Activated naive CD8-positive, alpha-beta T cell (primary cell): ENCODE measurements around the gene OR9A2.

Source experiments
- H3K27ac Mint-ChIP-seq: one replicate; pipeline ENCODE4 v1.8.0; 2021; ENCODE audit warnings: mixed read lengths
- H3K27me3 Mint-ChIP-seq: one replicate; pipeline ENCODE4 v1.8.0; 2021; ENCODE audit warnings: mixed read lengths
- H3K36me3 Mint-ChIP-seq: one replicate; pipeline ENCODE4 v1.8.0; 2021; ENCODE audit warnings: mixed read lengths
- H3K4me1 Mint-ChIP-seq: one replicate; pipeline ENCODE4 v1.8.0; 2021; ENCODE audit warnings: low read depth, mixed read lengths
- H3K4me3 Mint-ChIP-seq: one replicate; pipeline ENCODE4 v1.8.0; 2021; ENCODE audit warnings: mild to moderate bottlenecking, mixed read lengths
- H3K9me3 Mint-ChIP-seq: one replicate; pipeline ENCODE4 v1.8.0; 2021; ENCODE audit warnings: low read depth, mixed read lengths

OR9A2 gene

GRCh38 chr7:143042159-143042789 is 15.3 kb upstream of the OR9A2 start:
- Mint-ChIP-seq H3K36me3 (no peaks in the 10 kb centered on the region), H3K4me1 (no peaks in the 10 kb centered on the region), H3K27ac (no peak overlapping the region), H3K4me3 (no peak overlapping the region), H3K9me3 (no peaks in the 10 kb centered on the region), H3K27me3 (peaks cover 2% of the 10 kb centered on the region)

DNA sequence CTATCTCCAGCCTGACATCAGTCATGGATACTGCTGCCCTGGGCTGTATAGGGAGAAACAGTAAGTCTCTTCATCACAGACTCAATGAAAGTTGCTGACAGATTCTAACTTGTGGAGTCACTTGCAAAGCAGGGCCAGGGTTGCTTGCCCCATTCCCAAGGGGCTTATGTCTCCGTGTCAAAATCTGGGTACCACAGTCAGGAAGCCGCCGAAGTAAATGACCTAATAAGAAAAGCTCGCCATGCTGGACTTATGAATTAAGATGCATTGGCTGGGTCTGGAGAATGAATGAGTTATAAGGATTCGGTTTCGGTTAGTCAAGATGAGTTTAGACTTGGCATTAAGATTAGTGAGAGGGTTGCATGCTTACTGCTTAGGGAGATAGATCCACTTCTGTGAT is 14.4 kb upstream of the OR9A2 start:
- Mint-ChIP-seq H3K4me3 (no peak overlapping the region), H3K27me3 (peaks cover 2% of the 10 kb centered on the region), H3K27ac (no peak overlapping the region), H3K36me3 (no peaks in the 10 kb centered on the region), H3K9me3 (no peaks in the 10 kb centered on the region), H3K4me1 (no peaks in the 10 kb centered on the region)

DNA sequence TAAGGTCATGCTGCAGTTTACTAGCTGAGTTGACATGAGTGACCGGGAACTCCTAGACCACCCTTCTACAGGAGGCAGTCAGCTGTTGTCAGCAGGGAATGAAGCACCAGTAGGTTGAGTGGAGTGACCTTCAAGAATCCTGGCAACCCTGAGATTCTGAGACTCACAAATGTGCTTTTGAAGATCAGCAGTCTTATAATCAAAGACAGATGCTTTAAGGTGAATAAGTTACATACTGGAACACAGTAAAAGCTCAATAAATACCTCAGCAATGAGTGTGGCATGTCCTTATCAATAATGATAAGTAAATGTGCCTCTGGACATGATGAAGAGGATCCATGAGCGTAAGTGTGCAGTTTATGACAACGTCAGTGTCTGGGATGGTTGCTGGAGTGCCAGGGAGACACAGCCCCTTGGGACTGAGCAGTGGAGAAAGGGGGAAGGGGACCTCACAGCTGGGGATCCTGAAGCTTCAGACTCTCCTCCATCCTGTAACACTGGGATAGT is 13.3 kb upstream of the OR9A2 start:
- Mint-ChIP-seq H3K27ac (no peak overlapping the region), H3K9me3 (no peaks in the 10 kb centered on the region), H3K4me1 (no peaks in the 10 kb centered on the region), H3K4me3 (no peak overlapping the region), H3K27me3 (peaks cover 2% of the 10 kb centered on the region), H3K36me3 (no peaks in the 10 kb centered on the region)

- Mint-ChIP-seq H3K27me3 (peaks cover 3% of the 10 kb centered on the region), H3K4me1 (no peaks in the 10 kb centered on the region), H3K27ac (no peak overlapping the region)
These were observed 11.7 kb upstream of the OR9A2 start for GRCh38 chr7:143038635-143039034.

GRCh38 chr7:143027683-143028082 is 751 bp upstream of the OR9A2 start:
- H3K27me3 Mint-ChIP-seq: peaks cover 13% of the 10 kb centered on the region
- H3K36me3 Mint-ChIP-seq: no peaks in the 10 kb centered on the region
- no peak overlapping the region for H3K27ac Mint-ChIP-seq
- peaks cover 5% of the 10 kb centered on the region for H3K4me1 Mint-ChIP-seq
- no peak overlapping the region for H3K4me3 Mint-ChIP-seq
- H3K9me3 Mint-ChIP-seq: no peaks in the 10 kb centered on the region

More at GRCh38 chr7:143038635-143039034, 11.7 kb upstream of the OR9A2 start:
- Mint-ChIP-seq H3K9me3 (peaks cover 6% of the 10 kb centered on the region), H3K4me3 (no peak overlapping the region), H3K36me3 (no peaks in the 10 kb centered on the region)

DNA sequence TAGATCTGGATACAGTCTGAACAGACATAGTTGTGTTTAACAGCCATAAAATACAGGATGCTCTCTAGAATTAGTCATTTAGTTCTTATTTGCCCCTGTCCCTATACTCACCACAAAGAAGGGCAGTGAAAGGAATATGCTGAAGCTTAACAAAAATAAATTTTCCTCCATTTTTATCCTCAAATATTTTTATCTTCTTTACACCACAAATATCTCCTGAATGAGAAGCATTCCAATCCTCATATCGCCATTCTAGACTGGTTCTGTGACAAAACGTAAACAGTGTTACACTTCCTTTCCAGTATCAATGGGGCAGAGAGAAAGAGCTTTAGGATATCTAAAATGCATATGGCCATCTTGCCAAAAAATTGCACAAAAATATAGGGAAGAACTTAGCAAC is 1.6 kb downstream of the OR9A2 start:
- Mint-ChIP-seq H3K4me1 (no peaks in the 10 kb centered on the region), H3K4me3 (no peak overlapping the region), H3K9me3 (no peaks in the 10 kb centered on the region), H3K36me3 (no peaks in the 10 kb centered on the region), H3K27me3 (peaks cover 13% of the 10 kb centered on the region), H3K27ac (no peak overlapping the region)

DNA sequence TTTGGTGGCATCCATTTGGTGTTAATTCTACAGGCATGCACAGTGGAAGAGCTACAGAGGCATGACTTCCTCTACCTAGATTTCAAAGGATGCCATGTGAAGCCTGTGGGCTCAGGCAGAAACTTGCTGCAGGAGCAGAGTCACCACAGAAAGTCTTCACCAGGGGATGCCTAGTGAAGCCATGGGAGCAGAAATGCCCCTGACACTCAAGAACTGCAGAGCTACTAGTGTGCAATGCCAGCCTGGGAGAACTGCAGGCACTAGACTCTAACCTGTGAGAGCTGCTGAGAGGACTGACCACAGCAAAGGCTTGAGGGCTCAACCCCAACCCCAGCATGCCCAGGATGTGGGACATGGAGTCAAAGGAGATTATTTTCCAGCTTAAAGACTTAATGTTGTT is 3.9 kb downstream of the OR9A2 start:
- Mint-ChIP-seq H3K36me3 (peaks cover 3% of the 10 kb centered on the region), H3K27ac (no peak overlapping the region), H3K4me1 (no peaks in the 10 kb centered on the region), H3K4me3 (no peak overlapping the region), H3K9me3 (no peaks in the 10 kb centered on the region), H3K27me3 (peaks cover 12% of the 10 kb centered on the region)

DNA sequence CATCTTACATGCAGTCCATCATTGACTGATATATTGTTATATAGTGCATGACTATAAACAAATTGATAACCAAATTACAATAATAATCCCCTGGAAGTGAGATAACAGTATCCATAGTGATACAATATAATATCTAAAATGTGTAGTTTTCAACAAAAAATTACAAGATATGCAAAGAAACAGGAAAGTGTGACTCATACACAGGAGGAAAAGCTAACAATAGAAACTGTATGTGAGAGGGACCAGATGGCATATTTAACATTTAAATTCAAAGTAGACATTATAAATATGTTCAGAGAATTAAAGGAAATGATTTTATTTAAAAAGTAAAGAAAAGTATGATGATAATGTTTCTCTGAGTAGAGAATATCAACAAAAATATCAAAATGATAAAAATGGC is 8.0 kb downstream of the OR9A2 start:
- no peaks in the 10 kb centered on the region for H3K4me1 Mint-ChIP-seq
- H3K27ac Mint-ChIP-seq: no peak overlapping the region
- no peaks in the 10 kb centered on the region for H3K9me3 Mint-ChIP-seq
- H3K27me3 Mint-ChIP-seq: peaks cover 5% of the 10 kb centered on the region
- H3K4me3 Mint-ChIP-seq: no peak overlapping the region
- peaks cover 3% of the 10 kb centered on the region for H3K36me3 Mint-ChIP-seq

DNA sequence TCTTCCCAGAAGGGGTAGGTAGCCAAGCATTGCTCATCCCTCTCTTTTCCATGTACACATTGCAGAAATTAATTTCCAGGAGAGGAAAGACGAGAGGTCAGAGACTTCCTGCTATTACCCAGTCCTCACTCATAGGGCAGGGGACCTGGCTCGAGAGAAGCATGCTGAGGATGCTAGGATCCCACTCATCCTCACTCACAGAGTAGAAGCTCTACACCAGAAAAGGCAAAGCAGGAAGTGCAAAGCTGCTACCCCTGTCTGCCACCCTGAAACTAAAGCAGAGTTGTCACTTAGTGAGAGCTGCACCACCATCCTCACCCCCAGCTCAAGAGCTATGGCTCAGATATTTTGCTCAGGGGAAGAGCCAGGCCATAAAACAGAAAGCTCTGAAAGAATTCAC is 9.9 kb downstream of the OR9A2 start:
- Mint-ChIP-seq H3K9me3 (no peaks in the 10 kb centered on the region), H3K27me3 (peaks cover 10% of the 10 kb centered on the region), H3K4me1 (no peaks in the 10 kb centered on the region), H3K27ac (no peak overlapping the region), H3K36me3 (peaks cover 3% of the 10 kb centered on the region), H3K4me3 (no peak overlapping the region)

DNA sequence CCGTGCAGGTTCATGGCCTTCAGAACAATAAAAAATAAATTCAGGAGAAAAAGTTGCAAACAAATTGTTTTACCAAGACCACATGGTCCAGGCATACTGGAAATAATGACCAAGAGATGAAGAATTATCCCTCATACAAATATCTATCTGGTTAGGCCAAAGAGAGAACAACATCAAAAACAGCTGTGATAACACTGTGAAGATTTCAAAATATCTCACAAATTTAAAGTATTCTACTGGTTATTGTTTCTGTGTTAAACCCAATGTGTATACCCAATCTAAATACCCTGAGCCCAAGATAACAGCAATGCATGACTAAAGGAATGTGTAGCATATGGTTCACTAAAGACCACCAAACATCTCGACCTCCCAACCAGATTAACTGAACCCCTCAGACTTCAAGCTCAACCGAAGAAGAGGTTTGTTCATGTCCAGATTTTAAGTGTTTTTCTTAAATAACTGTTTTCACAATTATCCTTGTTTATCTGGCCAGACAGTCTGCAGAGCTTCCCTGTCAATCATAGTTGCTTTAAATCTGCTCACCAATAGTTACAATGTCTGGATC is 10.9 kb downstream of the OR9A2 start:
- H3K9me3 Mint-ChIP-seq: no peaks in the 10 kb centered on the region
- H3K4me1 Mint-ChIP-seq: no peaks in the 10 kb centered on the region
- H3K27me3 Mint-ChIP-seq: peaks cover 10% of the 10 kb centered on the region
- H3K4me3 Mint-ChIP-seq: no peak overlapping the region
- H3K27ac Mint-ChIP-seq: no peak overlapping the region
- peaks cover 3% of the 10 kb centered on the region for H3K36me3 Mint-ChIP-seq

- H3K27ac Mint-ChIP-seq: no peak overlapping the region
- H3K27me3 Mint-ChIP-seq: peaks cover 10% of the 10 kb centered on the region
- no peak overlapping the region for H3K4me3 Mint-ChIP-seq
- H3K36me3 Mint-ChIP-seq: peaks cover 3% of the 10 kb centered on the region
- H3K9me3 Mint-ChIP-seq: no peaks in the 10 kb centered on the region
- H3K4me1 Mint-ChIP-seq: no peaks in the 10 kb centered on the region
These were observed 11.8 kb downstream of the OR9A2 start for GRCh38 chr7:143015084-143015483.

DNA sequence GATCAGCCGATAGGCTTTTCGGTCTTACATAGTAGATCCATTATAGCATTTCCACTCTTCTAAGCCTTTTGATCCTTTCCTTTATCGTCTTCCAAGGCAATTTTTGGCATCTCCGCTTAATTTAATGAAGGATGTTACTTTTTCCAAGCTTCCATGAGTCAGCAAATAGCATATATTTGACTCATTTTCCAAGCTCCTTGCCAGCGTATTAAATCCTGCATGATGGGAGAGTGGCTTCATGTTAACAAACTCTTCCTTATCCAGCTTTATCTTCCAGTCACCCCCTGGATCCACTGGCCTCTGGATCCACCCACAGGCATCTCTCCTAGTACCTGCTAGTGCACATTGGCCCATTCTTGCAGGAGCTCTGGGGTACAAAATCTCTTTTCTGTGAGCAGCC is 13.0 kb downstream of the OR9A2 start:
- no peaks in the 10 kb centered on the region for H3K4me1 Mint-ChIP-seq
- no peak overlapping the region for H3K27ac Mint-ChIP-seq
- H3K9me3 Mint-ChIP-seq: no peaks in the 10 kb centered on the region
- H3K27me3 Mint-ChIP-seq: peaks cover 10% of the 10 kb centered on the region
- H3K4me3 Mint-ChIP-seq: no peak overlapping the region
- no peaks in the 10 kb centered on the region for H3K36me3 Mint-ChIP-seq

DNA sequence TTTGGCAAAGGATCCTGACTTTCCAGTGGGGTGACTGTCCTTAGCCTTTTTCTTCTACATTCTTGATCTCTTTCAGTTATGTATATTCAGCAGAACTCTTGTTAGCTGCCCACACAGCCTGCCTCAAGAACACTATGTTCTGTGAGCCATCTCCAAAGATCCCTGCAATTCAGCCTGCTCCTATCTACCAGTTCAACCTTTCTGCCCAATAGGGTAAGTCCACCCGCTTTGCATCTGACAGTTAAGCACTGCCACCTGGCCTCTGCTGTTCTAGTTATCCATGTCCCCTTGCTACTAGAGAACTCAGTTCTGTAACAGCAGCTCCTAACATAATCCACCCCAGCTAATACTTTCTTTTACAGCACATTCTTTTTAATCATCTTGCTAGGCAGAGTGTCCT is 13.5 kb downstream of the OR9A2 start:
- H3K4me1 Mint-ChIP-seq: no peaks in the 10 kb centered on the region
- H3K4me3 Mint-ChIP-seq: no peak overlapping the region
- H3K27me3 Mint-ChIP-seq: peaks cover 10% of the 10 kb centered on the region
- H3K9me3 Mint-ChIP-seq: no peaks in the 10 kb centered on the region
- no peak overlapping the region for H3K27ac Mint-ChIP-seq
- no peaks in the 10 kb centered on the region for H3K36me3 Mint-ChIP-seq

DNA sequence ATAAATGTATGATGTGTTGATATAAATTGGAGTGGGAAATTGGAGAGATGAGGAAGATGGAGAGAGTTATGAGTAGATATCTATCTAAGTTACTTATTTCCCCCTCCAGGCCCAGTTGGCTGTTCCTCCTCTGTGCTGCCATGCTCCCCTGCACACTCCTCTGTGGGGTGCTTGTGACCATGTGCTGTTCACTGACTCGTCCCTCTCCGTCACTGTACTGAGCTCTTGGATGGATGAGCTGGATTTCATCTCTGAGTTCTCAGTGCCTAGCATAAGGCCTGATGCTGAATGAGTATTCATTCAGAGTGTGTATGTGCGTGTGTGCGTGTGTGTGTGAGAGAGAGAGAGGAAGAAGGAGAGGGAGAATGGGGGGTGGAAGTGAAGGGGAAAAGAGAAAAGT is 14.5 kb downstream of the OR9A2 start:
- no peaks in the 10 kb centered on the region for H3K4me1 Mint-ChIP-seq
- H3K36me3 Mint-ChIP-seq: no peaks in the 10 kb centered on the region
- no peak overlapping the region for H3K4me3 Mint-ChIP-seq
- peaks cover 12% of the 10 kb centered on the region for H3K27me3 Mint-ChIP-seq
- no peak overlapping the region for H3K27ac Mint-ChIP-seq
- H3K9me3 Mint-ChIP-seq: no peaks in the 10 kb centered on the region

DNA sequence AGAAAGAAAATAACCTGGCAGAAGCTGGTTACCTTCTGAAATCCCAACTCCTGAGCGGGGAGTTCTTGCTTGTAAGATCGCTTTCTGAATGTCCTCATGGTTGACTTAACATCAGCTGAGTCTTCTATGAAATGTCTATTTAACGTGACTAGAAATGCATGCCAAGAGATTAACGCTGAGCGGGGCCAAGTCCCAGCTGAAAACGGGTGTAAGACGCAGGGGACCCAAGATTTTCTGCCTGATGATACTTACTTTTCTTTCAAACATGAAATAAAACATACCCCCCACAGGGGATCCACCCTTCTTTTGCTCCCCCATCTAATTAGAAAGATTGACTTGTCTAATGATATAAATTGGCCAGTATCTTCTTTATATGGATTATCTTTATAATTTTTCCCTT is 14.9 kb downstream of the OR9A2 start:
- H3K4me1 Mint-ChIP-seq: no peaks in the 10 kb centered on the region
- H3K27ac Mint-ChIP-seq: no peak overlapping the region
- no peaks in the 10 kb centered on the region for H3K9me3 Mint-ChIP-seq
- no peaks in the 10 kb centered on the region for H3K36me3 Mint-ChIP-seq
- H3K4me3 Mint-ChIP-seq: no peak overlapping the region
- peaks cover 12% of the 10 kb centered on the region for H3K27me3 Mint-ChIP-seq
